Measurements from ENCODE around the gene RAD51B.

- no peak for TF ChIP-seq CTCF (IDR thresholded peaks at IDR 0.05)
- no peak for TF ChIP-seq POLR2AphosphoS5 (IDR thresholded peaks at IDR 0.05)
These were observed 902.6 kb downstream of the RAD51B start for GRCh38 chr14:68722186-68722585.
